Omental fat pad (tissue), 4 donors: ENCODE results near the gene CLCN5. TPM values are rescaled to one million over a fixed set of nuclear protein-coding genes. Genes with fewer than 3 reads are reported as not detected.

Experiments
- ATAC-seq: fragments of 150-250 bp; one replicate; pipeline ENCODE4 v1.9.1; 2016; ENCODE audit warnings: mild to moderate bottlenecking, moderate library complexity; ENCODE audit not compliant: low FRiP score
- DNase-seq: peaks from one replicate; pipeline ENCODE4 v3.0.0-alpha.2; 2019; ENCODE audit warnings: low spot score
- CTCF ChIP-seq, 3 donors: fragments of 450-650 bp; IDR thresholded peaks; one replicate each; pipeline ENCODE4 v1.5.1; 2016 to 2017; ENCODE audit warnings: antibody characterized with exemption in 3 of 3, mild to moderate bottlenecking in 3 of 3, moderate library complexity in 2 of 3
- total RNA-seq, 4 donors: library from RNA; depleted of rRNA; stranded (reverse); fragments of >200 nt; gene quantifications; one replicate each; pipeline ENCODE4 v1.1.0, GENCODE V29; 2016

CLCN5 gene
- total RNA-seq, 4 donors from 2014 or later = 6.6 to 15.0 (median 8.0) TPM

GRCh38 chrX:49977319-49978090, 55.1 kb downstream of the CLCN5 start:
- no peak for TF ChIP-seq CTCF (IDR thresholded peaks at IDR 0.05)
- ATAC-seq (no peak), DNase-seq (no peak)

- ATAC-seq (no peak), DNase-seq (no peak)
- TF ChIP-seq CTCF (IDR thresholded peaks at IDR 0.05) = no peak
Observed at GRCh38 chrX:49978176-49978575, 55.8 kb downstream of the CLCN5 start.

GRCh38 chrX:49986058-49986457, 63.7 kb downstream of the CLCN5 start:
- no peak for DNase-seq
- no peak for TF ChIP-seq CTCF (IDR thresholded peaks at IDR 0.05)
- no peak for ATAC-seq

- DNase-seq (no peak), ATAC-seq (no peak)
- no peak for TF ChIP-seq CTCF (IDR thresholded peaks at IDR 0.05)
Observed at GRCh38 chrX:49987651-49988050, 65.3 kb downstream of the CLCN5 start.

- TF ChIP-seq CTCF (IDR thresholded peaks at IDR 0.05) = no peak
- no peak for ATAC-seq
- no peak for DNase-seq
Observed at GRCh38 chrX:49988143-49988542, 65.7 kb downstream of the CLCN5 start.

- no peak for TF ChIP-seq CTCF (IDR thresholded peaks at IDR 0.05)
- DNase-seq (no peak), ATAC-seq (no peak)
Observed at GRCh38 chrX:49991758-49992157, 69.4 kb downstream of the CLCN5 start.

GRCh38 chrX:49992853-49993252, 70.5 kb downstream of the CLCN5 start:
- TF ChIP-seq CTCF (IDR thresholded peaks at IDR 0.05) = no peak
- ATAC-seq (no peak), DNase-seq (no peak)
